Stimulated activated effector memory CD8-positive, alpha-beta T cell treated with anti-CD3 and anti-CD28 coated beads, Interleukin-12 subunit alpha, Interleukin-12 subunit beta, amount 100 ng/mL, for 72 hours (primary cell): Measurements from ENCODE around the gene ITGBL1.
"Not testable (repeated sequence)": the region's sequence is repeated elsewhere in the genome, so short reads cannot be mapped to it uniquely, and the experiment has no call there.

Experiments used
- ATAC-seq: fragments of 150-1000 bp; cut with Tn5 transposase; 2 replicates; pipeline ENCODE4 v1.10.0; 2021
- DNase-seq, 2 donors: peaks; one replicate each; pipeline ENCODE4 v3.0.0; 2021 to 2022; ENCODE audit warnings: low spot score in 2 of 2
- H3K27ac Mint-ChIP-seq: one replicate; pipeline ENCODE4 v1.8.0; 2022; ENCODE audit warnings: mild to moderate bottlenecking, mixed read lengths
- H3K36me3 Mint-ChIP-seq: one replicate; pipeline ENCODE4 v1.8.0; 2022; ENCODE audit warnings: mild to moderate bottlenecking, mixed read lengths
- H3K4me1 Mint-ChIP-seq: one replicate; pipeline ENCODE4 v1.8.0; 2022; ENCODE audit warnings: mixed read lengths
- H3K4me3 Mint-ChIP-seq: one replicate; pipeline ENCODE4 v1.8.0; 2022; ENCODE audit warnings: mild to moderate bottlenecking, mixed read lengths
- H3K9me3 Mint-ChIP-seq: one replicate; pipeline ENCODE4 v1.8.0; 2022; ENCODE audit warnings: mixed read lengths

ITGBL1 gene

GRCh38 chr13:101515504-101515903 lies 63.0 kb downstream of the ITGBL1 start:
- no peak for ATAC-seq
- no peaks in the 10 kb centered on the region for H3K36me3 Mint-ChIP-seq
- no peak for DNase-seq
- H3K27ac Mint-ChIP-seq, result no peak overlapping the region
- H3K4me1 Mint-ChIP-seq, result peaks cover 15% of the 10 kb centered on the region
- no peaks in the 10 kb centered on the region for H3K9me3 Mint-ChIP-seq
- H3K4me3 Mint-ChIP-seq, result no peak overlapping the region

DNA sequence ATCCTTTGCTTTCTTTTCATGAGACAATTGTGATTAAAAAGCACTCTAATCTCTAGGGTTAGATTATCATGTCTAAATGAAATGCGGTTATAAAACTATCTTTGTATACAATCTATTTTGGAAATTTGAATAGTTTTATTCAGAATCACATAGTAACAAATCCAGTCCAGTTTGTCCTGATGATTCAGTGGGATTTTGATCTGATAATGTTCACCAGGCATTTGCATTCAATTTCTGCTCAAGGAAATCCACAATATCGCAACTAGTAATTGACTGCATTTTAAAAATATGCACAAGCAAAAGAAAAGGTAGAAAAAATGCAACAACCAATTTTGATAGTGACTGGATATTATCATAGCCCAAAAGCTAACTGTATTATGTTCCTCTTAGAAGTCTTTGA lies 63.8 kb downstream of the ITGBL1 start:
- H3K27ac Mint-ChIP-seq, result no peak overlapping the region
- ATAC-seq, result no peak
- H3K4me3 Mint-ChIP-seq, result no peak overlapping the region
- H3K36me3 Mint-ChIP-seq, result no peaks in the 10 kb centered on the region
- H3K9me3 Mint-ChIP-seq, result no peaks in the 10 kb centered on the region
- H3K4me1 Mint-ChIP-seq, result peaks cover 22% of the 10 kb centered on the region
- DNase-seq, result no peak

DNA sequence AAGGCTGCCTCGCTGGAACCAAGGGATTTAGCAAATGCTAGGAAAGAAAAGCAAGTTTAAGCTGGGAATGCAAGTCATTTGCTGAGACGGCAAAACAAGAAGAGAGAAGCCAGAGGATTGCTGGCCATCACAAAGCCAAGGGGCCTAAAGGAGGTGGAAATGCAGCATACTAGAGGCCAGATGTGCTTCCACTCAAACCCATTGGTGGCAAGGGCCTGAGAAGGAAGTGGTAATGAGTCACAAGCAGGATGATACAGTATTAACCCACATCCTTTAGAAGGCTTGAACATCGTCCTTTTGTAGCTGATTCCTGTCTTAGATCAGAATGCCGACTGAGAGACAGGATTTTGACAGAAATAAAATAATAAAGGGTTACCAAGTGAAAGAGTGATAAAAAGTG lies 68.2 kb downstream of the ITGBL1 start:
- DNase-seq (no peak), ATAC-seq (peak; percentile 97)
- H3K4me3 Mint-ChIP-seq, result no peak overlapping the region
- H3K4me1 Mint-ChIP-seq, result peaks cover 31% of the 10 kb centered on the region
- H3K9me3 Mint-ChIP-seq, result no peaks in the 10 kb centered on the region
- peak overlapping the region; percentile 59 for H3K27ac Mint-ChIP-seq
- no peaks in the 10 kb centered on the region for H3K36me3 Mint-ChIP-seq

DNA sequence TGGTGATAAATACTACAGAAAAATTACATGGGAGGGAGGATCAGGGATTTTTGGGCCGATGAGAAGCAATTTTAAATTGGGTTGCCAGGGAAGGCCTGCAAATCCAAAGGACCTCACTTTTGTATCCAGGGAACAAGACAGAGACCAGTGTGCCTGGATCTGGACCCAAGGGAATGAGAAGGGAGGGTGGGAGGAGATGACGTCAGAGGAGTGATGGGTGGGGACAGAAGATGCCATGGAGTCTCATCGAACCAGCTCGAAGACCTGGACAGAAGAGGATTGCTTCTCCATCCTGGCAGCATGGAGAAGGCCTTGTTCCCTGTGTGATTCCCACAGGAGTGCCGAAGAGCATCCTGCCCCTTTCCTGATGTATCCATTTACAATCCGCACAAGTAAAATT lies 68.9 kb downstream of the ITGBL1 start:
- Mint-ChIP-seq H3K36me3 (no peaks in the 10 kb centered on the region), H3K27ac (peak overlapping the region; percentile 59), H3K4me3 (no peak overlapping the region), H3K9me3 (no peaks in the 10 kb centered on the region), H3K4me1 (peaks cover 30% of the 10 kb centered on the region)
- DNase-seq, result no peak
- no peak for ATAC-seq

DNA sequence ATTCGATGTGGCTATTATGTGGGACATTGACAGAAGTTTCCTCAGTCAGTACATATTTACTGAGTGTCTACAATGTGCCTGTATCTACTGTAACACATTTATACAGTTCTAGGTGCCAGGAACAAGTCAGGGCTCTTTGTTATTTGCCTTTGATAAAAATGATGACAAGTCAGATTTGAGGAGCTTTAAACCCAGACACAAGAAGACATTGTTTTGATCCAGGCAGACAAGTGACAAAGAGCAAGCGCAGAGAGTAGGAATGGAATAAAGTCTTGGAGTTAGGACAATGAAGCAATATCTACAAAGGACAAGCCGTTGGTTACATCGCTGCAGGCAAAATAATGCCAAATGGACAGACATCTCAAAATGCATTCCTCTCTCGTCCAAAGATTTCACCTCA lies 70.1 kb downstream of the ITGBL1 start:
- ATAC-seq, result no peak

GRCh38 chr13:101523154-101524131 lies 71.0 kb downstream of the ITGBL1 start:
- H3K9me3 Mint-ChIP-seq, result no peaks in the 10 kb centered on the region
- ATAC-seq, result peak; percentile 44
- DNase-seq, result no peak
- H3K27ac Mint-ChIP-seq, result no peak overlapping the region
- no peaks in the 10 kb centered on the region for H3K36me3 Mint-ChIP-seq
- H3K4me1 Mint-ChIP-seq, result peaks cover 30% of the 10 kb centered on the region
- H3K4me3 Mint-ChIP-seq, result no peak overlapping the region

More for the DNA sequence above, 70.1 kb downstream of the ITGBL1 start:
- Mint-ChIP-seq H3K4me3 (no peak overlapping the region), H3K36me3 (no peaks in the 10 kb centered on the region), H3K27ac (no peak overlapping the region), H3K4me1 (peaks cover 30% of the 10 kb centered on the region), H3K9me3 (no peaks in the 10 kb centered on the region)
- no peak for DNase-seq

DNA sequence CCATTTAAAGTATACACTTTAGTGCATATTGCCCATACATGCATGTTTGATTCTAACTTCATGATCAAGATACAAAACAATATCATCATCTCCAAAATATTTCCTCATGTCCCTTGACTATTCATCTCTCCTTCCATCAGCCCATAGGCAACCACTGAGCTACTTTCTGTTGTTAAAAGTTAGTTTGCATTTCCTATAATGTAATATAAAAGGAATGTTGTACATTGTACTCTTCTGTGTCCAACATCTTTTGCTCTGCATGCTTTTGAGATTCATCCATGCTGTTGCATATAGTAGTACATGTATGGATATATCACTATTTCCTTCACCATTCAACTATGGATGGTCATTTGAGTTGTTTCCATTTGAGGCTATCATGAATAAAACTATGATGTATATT lies 74.7 kb downstream of the ITGBL1 start:
- no peak overlapping the region for H3K27ac Mint-ChIP-seq
- no peak for DNase-seq
- H3K9me3 Mint-ChIP-seq, result no peaks in the 10 kb centered on the region
- peaks cover 5% of the 10 kb centered on the region for H3K4me1 Mint-ChIP-seq
- no peaks in the 10 kb centered on the region for H3K36me3 Mint-ChIP-seq
- H3K4me3 Mint-ChIP-seq, result no peak overlapping the region
- ATAC-seq, result no peak

DNA sequence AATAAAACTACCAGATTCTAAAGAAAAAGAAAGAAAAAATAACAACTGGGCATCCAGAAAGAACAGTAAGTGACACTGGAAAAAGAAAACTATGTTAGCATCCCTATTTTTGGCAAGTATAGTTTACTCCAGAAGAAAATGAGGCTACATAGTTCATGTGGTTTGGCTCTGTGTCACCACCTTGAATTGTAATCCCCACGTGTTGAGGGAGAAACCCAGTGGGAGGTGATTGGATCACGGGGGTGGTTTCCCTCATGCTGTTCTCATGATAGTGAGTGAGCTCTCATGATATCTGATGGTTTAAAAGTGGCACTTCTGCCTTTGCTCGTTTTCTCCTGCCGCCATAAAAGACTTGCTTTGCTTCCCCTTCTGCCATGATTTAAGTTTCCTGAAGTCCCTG lies 76.9 kb downstream of the ITGBL1 start:
- Mint-ChIP-seq H3K4me1 (no peaks in the 10 kb centered on the region), H3K36me3 (no peaks in the 10 kb centered on the region), H3K4me3 (no peak overlapping the region), H3K9me3 (no peaks in the 10 kb centered on the region), H3K27ac (no peak overlapping the region)
- DNase-seq, result no peak
- peak; percentile 66 for ATAC-seq

DNA sequence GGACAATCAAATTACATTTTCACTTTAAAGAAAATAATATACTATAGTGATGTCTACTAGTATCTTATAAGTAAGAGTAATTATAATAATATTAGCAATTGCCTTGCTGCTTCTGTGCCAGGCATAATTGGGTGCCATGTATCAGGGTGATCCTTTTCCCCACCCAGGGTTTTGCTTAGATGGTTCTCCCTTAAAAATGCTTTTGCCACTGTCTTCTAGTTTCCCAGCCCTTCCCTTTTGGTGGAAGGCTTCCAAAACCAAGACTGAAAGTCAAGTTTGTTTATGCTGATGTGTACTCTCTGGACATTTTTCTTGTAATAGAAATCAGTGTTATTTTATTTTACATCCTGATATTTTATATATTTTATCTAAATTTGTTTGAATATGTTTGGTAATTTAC lies 77.8 kb downstream of the ITGBL1 start:
- H3K4me3 Mint-ChIP-seq, result no peak overlapping the region
- no peak overlapping the region for H3K27ac Mint-ChIP-seq
- ATAC-seq, result no peak
- H3K36me3 Mint-ChIP-seq, result no peaks in the 10 kb centered on the region
- H3K4me1 Mint-ChIP-seq, result no peaks in the 10 kb centered on the region
- H3K9me3 Mint-ChIP-seq, result no peaks in the 10 kb centered on the region
- DNase-seq, result no peak

DNA sequence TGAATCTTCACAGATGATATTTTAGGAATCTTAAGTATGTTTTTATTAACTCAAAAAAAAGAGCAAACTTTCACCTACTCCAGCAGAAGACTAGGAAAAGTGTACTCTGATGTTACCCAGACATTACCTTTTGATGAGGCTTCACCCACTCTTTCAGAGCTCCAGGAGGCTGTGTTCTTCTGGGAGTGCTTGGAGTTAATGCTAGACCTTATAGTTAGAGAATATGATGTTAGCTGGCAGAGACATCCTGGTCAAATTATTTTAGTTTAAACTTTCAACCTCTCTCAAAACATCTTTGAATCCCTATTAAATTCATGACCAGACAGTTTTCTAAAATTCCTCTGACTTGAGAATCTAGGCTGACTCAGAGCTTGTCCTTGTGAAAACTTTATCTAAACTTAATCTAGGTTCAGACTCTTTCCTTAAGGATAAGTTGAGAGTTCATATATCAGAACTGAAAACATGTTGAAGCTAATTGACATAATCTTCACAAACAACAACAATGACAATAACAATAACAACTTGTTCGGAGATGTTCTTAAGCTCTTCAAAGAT lies 82.8 kb downstream of the ITGBL1 start:
- DNase-seq (no peak), ATAC-seq (no peak)
- Mint-ChIP-seq H3K27ac (no peak overlapping the region), H3K4me1 (no peaks in the 10 kb centered on the region), H3K4me3 (no peak overlapping the region), H3K9me3 (no peaks in the 10 kb centered on the region), H3K36me3 (no peaks in the 10 kb centered on the region)

DNA sequence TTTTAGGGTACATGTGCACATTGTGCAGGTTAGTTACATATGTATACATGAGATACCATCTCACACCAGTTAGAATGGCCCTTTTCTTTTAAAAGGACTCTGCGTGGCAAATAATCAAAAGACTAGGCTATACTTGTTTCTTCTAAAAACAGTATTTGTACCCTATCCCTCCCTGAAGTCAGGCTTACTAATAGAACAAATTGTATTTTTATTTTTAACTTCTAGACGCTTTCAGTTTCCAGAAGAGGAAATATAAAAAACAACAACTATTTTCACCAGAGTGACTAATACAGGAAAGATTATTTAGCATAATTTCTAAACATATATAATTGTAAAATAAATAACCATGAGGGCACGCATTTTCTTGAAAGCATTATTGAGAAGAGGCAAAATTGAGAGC lies 83.6 kb downstream of the ITGBL1 start:
- no peak for ATAC-seq
- no peaks in the 10 kb centered on the region for H3K9me3 Mint-ChIP-seq
- no peak overlapping the region for H3K27ac Mint-ChIP-seq
- H3K4me3 Mint-ChIP-seq, result no peak overlapping the region
- H3K36me3 Mint-ChIP-seq, result no peaks in the 10 kb centered on the region
- no peaks in the 10 kb centered on the region for H3K4me1 Mint-ChIP-seq
- DNase-seq, result no peak

DNA sequence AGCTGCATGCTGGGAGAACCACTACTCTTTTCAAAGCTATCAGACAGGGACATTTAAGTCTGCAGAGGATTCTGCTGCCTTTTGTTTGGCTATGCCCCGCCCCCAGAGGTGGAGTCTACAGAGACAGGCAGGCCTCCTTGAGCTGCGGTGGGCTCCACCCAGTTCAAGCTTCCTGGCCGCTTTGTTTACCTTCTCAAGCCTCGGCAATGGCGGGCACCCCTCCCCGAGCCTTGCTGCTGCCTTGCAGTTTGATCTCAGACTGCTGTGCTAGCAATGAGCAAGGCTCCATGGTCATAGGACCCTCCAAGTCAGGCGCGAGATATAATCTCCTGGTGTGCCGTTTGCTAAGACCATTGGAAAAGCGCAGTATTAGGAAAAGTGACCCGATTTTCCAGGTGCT lies 92.1 kb downstream of the ITGBL1 start:
- not testable (repeated sequence) for DNase-seq, H3K4me3 Mint-ChIP-seq, H3K9me3 Mint-ChIP-seq, H3K36me3 Mint-ChIP-seq, H3K4me1 Mint-ChIP-seq, H3K27ac Mint-ChIP-seq, ATAC-seq

GRCh38 chr13:101544979-101545378 lies 92.5 kb downstream of the ITGBL1 start:
- H3K4me1 Mint-ChIP-seq, result peaks cover 5% of the 10 kb centered on the region
- H3K27ac Mint-ChIP-seq, result no peak overlapping the region
- H3K4me3 Mint-ChIP-seq, result no peak overlapping the region
- ATAC-seq (no peak), DNase-seq (no peak)
- H3K9me3 Mint-ChIP-seq, result peaks cover 3% of the 10 kb centered on the region
- H3K36me3 Mint-ChIP-seq, result no peaks in the 10 kb centered on the region

DNA sequence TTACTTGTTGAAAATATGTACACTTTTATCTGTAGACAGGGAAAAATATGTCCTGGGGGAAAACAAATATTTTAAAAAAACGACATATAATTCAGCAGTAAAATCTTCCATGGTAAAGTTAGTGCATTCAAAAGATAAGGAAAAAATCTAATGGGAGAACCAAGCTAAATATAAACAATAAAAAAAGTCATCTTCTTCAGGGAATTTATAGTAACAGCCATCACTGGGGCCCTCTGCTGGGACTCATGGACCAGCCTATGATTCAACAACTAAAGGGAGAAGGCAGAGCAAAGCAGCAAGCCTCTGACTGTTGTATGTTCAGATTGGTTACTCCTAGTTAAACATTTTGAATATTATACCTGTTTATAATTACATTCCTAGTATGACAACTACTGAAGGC lies 93.0 kb downstream of the ITGBL1 start:
- ATAC-seq (no peak), DNase-seq (no peak)
- no peaks in the 10 kb centered on the region for H3K36me3 Mint-ChIP-seq
- peaks cover 3% of the 10 kb centered on the region for H3K9me3 Mint-ChIP-seq
- H3K4me3 Mint-ChIP-seq, result no peak overlapping the region
- no peak overlapping the region for H3K27ac Mint-ChIP-seq
- peaks cover 5% of the 10 kb centered on the region for H3K4me1 Mint-ChIP-seq

- Mint-ChIP-seq H3K27ac (no peak overlapping the region), H3K4me3 (no peak overlapping the region), H3K4me1 (no peaks in the 10 kb centered on the region), H3K36me3 (no peaks in the 10 kb centered on the region), H3K9me3 (no peaks in the 10 kb centered on the region)
- DNase-seq (no peak), ATAC-seq (no peak)
These were observed 99.8 kb downstream of the ITGBL1 start for GRCh38 chr13:101552286-101552685.

GRCh38 chr13:101552786-101553185 lies 100.3 kb downstream of the ITGBL1 start:
- H3K27ac Mint-ChIP-seq, result no peak overlapping the region
- ATAC-seq (no peak), DNase-seq (no peak)
- no peaks in the 10 kb centered on the region for H3K9me3 Mint-ChIP-seq
- H3K36me3 Mint-ChIP-seq, result no peaks in the 10 kb centered on the region
- H3K4me1 Mint-ChIP-seq, result no peaks in the 10 kb centered on the region
- H3K4me3 Mint-ChIP-seq, result no peak overlapping the region
